Effector memory CD4-positive, alpha-beta T cell (primary cell): ENCODE measurements around the gene TGFBR1.

ENCODE experiments used
- DNase-seq, 3 donors: peaks; one replicate each; pipeline ENCODE4 v3.0.0-alpha.2; 2020
- H3K27ac ChIP-seq: 2 replicates; pipeline ENCODE4 v1.7.0; 2013; ENCODE audit warnings: mild to moderate bottlenecking, low read length, moderate library complexity; ENCODE audit not compliant: insufficient read depth, poor library complexity, severe bottlenecking
- H3K27me3 ChIP-seq: replicated peaks from 2 replicates; pipeline ENCODE4 v1.7.0; 2013; ENCODE audit warnings: mild to moderate bottlenecking, low read length; ENCODE audit not compliant: insufficient read depth, control insufficient read depth, poor library complexity, severe bottlenecking
- H3K36me3 ChIP-seq: 2 replicates; pipeline ENCODE4 v1.7.0; 2013; ENCODE audit warnings: mild to moderate bottlenecking, low read length, moderate library complexity; ENCODE audit not compliant: control insufficient read depth, insufficient read depth
- H3K4me1 ChIP-seq: 2 replicates; pipeline ENCODE4 v1.7.0; 2013; ENCODE audit warnings: low read length, mild to moderate bottlenecking; ENCODE audit not compliant: control insufficient read depth, insufficient read depth, poor library complexity, severe bottlenecking
- H3K4me3 ChIP-seq: 2 replicates; pipeline ENCODE4 v1.7.0; 2013; ENCODE audit warnings: low read length, low read depth, mild to moderate bottlenecking; ENCODE audit not compliant: insufficient read depth, poor library complexity, severe bottlenecking
- H3K9me3 ChIP-seq: 2 replicates; pipeline ENCODE4 v1.7.0; 2013; ENCODE audit warnings: mild to moderate bottlenecking, low read length, moderate library complexity; ENCODE audit not compliant: control insufficient read depth

TGFBR1 gene

GRCh38 chr9:99167119-99167518 lies 62.2 kb downstream of the TGFBR1 start:
- Histone ChIP-seq H3K4me3 (no peak overlapping the region), H3K9me3 (no peaks in the 10 kb centered on the region), H3K36me3 (no peaks in the 10 kb centered on the region), H3K27me3 (no peaks in the 10 kb centered on the region), H3K27ac (no peak overlapping the region), H3K4me1 (no peaks in the 10 kb centered on the region)
- no peak for DNase-seq

DNA sequence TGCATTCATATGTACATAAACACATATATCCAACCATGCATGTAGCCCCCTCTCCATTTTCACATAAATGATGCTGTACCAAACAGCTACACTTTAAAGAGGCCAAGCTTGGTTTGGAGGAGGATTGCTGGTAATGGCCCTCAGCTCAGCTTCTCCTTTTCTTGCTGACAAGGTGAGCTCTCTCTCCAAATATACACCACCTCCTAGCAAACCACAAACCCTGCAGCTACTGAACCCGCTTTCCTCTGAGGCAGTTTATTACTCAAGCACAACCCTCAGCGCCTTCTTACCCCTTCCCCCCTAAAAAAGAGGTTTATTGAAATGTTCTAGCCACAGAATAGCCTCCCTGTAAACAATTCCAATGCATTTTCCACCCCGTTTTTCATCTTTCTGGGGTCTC lies 62.8 kb downstream of the TGFBR1 start:
- no peaks in the 10 kb centered on the region for H3K36me3 ChIP-seq
- no peaks in the 10 kb centered on the region for H3K4me1 ChIP-seq
- no peaks in the 10 kb centered on the region for H3K9me3 ChIP-seq
- no peak overlapping the region for H3K27ac ChIP-seq
- no peak for DNase-seq
- no peak overlapping the region for H3K4me3 ChIP-seq
- H3K27me3 ChIP-seq = no peaks in the 10 kb centered on the region

GRCh38 chr9:99169086-99169485 lies 64.2 kb downstream of the TGFBR1 start:
- Histone ChIP-seq H3K27me3 (no peaks in the 10 kb centered on the region), H3K9me3 (no peaks in the 10 kb centered on the region), H3K4me3 (no peak overlapping the region), H3K27ac (no peak overlapping the region), H3K36me3 (no peaks in the 10 kb centered on the region), H3K4me1 (no peaks in the 10 kb centered on the region)
- no peak for DNase-seq

- H3K4me1 ChIP-seq = no peaks in the 10 kb centered on the region
- no peaks in the 10 kb centered on the region for H3K36me3 ChIP-seq
- H3K27ac ChIP-seq = no peak overlapping the region
- H3K4me3 ChIP-seq = no peak overlapping the region
- H3K27me3 ChIP-seq = no peaks in the 10 kb centered on the region
- DNase-seq = no peak
- no peaks in the 10 kb centered on the region for H3K9me3 ChIP-seq
Measured at GRCh38 chr9:99169982-99170761, 65.3 kb downstream of the TGFBR1 start.

- no peaks in the 10 kb centered on the region for H3K27me3 ChIP-seq
- H3K36me3 ChIP-seq = no peaks in the 10 kb centered on the region
- H3K4me3 ChIP-seq = no peak overlapping the region
- H3K4me1 ChIP-seq = no peaks in the 10 kb centered on the region
- no peak overlapping the region for H3K27ac ChIP-seq
- no peaks in the 10 kb centered on the region for H3K9me3 ChIP-seq
- DNase-seq = no peak
Measured at GRCh38 chr9:99171225-99172123, 66.6 kb downstream of the TGFBR1 start.

GRCh38 chr9:99172124-99173091 lies 67.5 kb downstream of the TGFBR1 start:
- Histone ChIP-seq H3K27me3 (no peaks in the 10 kb centered on the region), H3K27ac (no peak overlapping the region), H3K4me3 (no peak overlapping the region), H3K4me1 (no peaks in the 10 kb centered on the region), H3K36me3 (no peaks in the 10 kb centered on the region), H3K9me3 (no peaks in the 10 kb centered on the region)
- no peak for DNase-seq

- no peaks in the 10 kb centered on the region for H3K36me3 ChIP-seq
- no peak overlapping the region for H3K4me3 ChIP-seq
- no peaks in the 10 kb centered on the region for H3K4me1 ChIP-seq
- no peak for DNase-seq
- H3K27ac ChIP-seq = no peak overlapping the region
- no peaks in the 10 kb centered on the region for H3K9me3 ChIP-seq
- no peaks in the 10 kb centered on the region for H3K27me3 ChIP-seq
Measured at GRCh38 chr9:99173570-99174504, 68.9 kb downstream of the TGFBR1 start.

GRCh38 chr9:99176527-99177013 lies 71.7 kb downstream of the TGFBR1 start:
- Histone ChIP-seq H3K27ac (no peak overlapping the region), H3K4me3 (no peak overlapping the region), H3K36me3 (no peaks in the 10 kb centered on the region), H3K27me3 (no peaks in the 10 kb centered on the region), H3K4me1 (no peaks in the 10 kb centered on the region), H3K9me3 (no peaks in the 10 kb centered on the region)
- no peak for DNase-seq
